ENCODE results near the gene ABCA13. TPM values are rescaled to one million over a fixed set of nuclear protein-coding genes. Genes with fewer than 3 reads are reported as not detected.

ABCA13 gene
- total RNA-seq, 1 experiment from 2014 or later, result 1.7 TPM

GRCh38 chr7:48259463-48260280 is 88.4 kb downstream of the ABCA13 start:
- intact Hi-C loops (cut with micrococcal nuclease; ENCODE audit: unreplicated experiment), result no loop called here
- POLR2A ChIA-PET, result no interaction called here
- no TSS peak for BruUV-seq (replicated peaks)

DNA sequence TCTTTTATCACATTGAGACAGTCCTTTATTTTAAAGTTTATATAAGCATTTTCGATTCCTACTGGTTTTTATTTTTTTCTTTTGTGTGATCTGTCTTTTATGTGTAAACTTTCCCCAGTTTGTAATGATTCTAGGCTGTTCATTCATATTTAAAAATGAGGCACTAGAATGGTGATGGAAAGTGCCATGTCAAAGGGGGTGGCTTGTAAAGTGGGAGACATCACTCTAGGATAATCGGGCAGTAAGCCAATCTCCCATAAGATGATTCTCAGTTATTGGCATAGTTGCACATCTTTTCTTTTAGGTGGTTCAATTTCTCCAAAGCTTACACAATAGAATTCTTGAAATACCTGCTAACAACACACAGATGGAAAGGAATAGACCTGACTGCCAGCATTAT is 90.4 kb downstream of the ABCA13 start:
- intact Hi-C loops (cut with micrococcal nuclease; ENCODE audit: unreplicated experiment) (no loop called here), in situ Hi-C loops (cut with HindIII; ENCODE audit: low pct_unique_long_range_greater_than_20kb, low sequenced_read_pairs) (no loop called here)
- CTCF ChIA-PET, result no interaction called here

More at GRCh38 chr7:48259463-48260280, 88.4 kb downstream of the ABCA13 start:
- Histone ChIP-seq H3K4me3 (ENCODE audit: low read depth in 2 of 2, low read length in 2 of 2) (no peak overlapping the region), H3K27me3 (ENCODE audit: control insufficient read depth, insufficient read depth, low read length) (no peaks in the 10 kb centered on the region), H3K9me3 (ENCODE audit: control insufficient read depth, insufficient read depth, low read depth, low read length) (no peaks in the 10 kb centered on the region), H3K4me1 (ENCODE audit: control insufficient read depth, insufficient read depth, low read length) (no peaks in the 10 kb centered on the region), H3K27ac (ENCODE audit: low read length) (no peak overlapping the region), H3K36me3 (ENCODE audit: control insufficient read depth, insufficient read depth, low read length) (no peaks in the 10 kb centered on the region)
- no peak for ATAC-seq
- CTCF ChIA-PET, result interaction anchor here (0.6 kb wide), 1 partner anchor 410 kb away, joined by 13 read pairs; no protein-coding TSS in a partner anchor
- DNase-seq (ENCODE audit: low read depth, low spot score), result no peak
- no peak for TF ChIP-seq TCF7L2 (IDR thresholded peaks at IDR 0.05; ENCODE audit: low read depth, low read length)
- no peak for TF ChIP-seq SIN3A (IDR thresholded peaks at IDR 0.05; ENCODE audit: borderline replicate concordance, insufficient read depth, low read depth, low read length)
- no peak for TF ChIP-seq POLR2AphosphoS5 (IDR thresholded peaks at IDR 0.05; ENCODE audit: low read depth, low read length)
- in situ Hi-C loops (cut with HindIII; ENCODE audit: low pct_unique_long_range_greater_than_20kb, low sequenced_read_pairs), result no loop called here

GRCh38 chr7:48262606-48263310 is 91.5 kb downstream of the ABCA13 start:
- Histone ChIP-seq H3K36me3 (ENCODE audit: control insufficient read depth, insufficient read depth, low read length) (no peaks in the 10 kb centered on the region), H3K27ac (ENCODE audit: low read length) (no peak overlapping the region), H3K27me3 (ENCODE audit: control insufficient read depth, insufficient read depth, low read length) (no peaks in the 10 kb centered on the region), H3K4me3 (ENCODE audit: low read depth in 2 of 2, low read length in 2 of 2) (no peak overlapping the region), H3K9me3 (ENCODE audit: control insufficient read depth, insufficient read depth, low read depth, low read length) (no peaks in the 10 kb centered on the region), H3K4me1 (ENCODE audit: control insufficient read depth, insufficient read depth, low read length) (no peaks in the 10 kb centered on the region)
- POLR2A ChIA-PET, result no interaction called here
- no TSS peak for BruUV-seq (replicated peaks)
- TF ChIP-seq REST (IDR thresholded peaks at IDR 0.05; ENCODE audit: insufficient read depth in 1 of 2, low read depth in 2 of 2, low read length in 1 of 2), result no peak
- TF ChIP-seq CTCF (IDR thresholded peaks at IDR 0.05), result no peak
- TF ChIP-seq TCF7L2 (IDR thresholded peaks at IDR 0.05; ENCODE audit: low read depth, low read length), result no peak
- no peak for TF ChIP-seq SIN3A (IDR thresholded peaks at IDR 0.05; ENCODE audit: borderline replicate concordance, insufficient read depth, low read depth, low read length)
- no peak for TF ChIP-seq POLR2AphosphoS5 (IDR thresholded peaks at IDR 0.05; ENCODE audit: low read depth, low read length)
- in situ Hi-C loops (cut with HindIII; ENCODE audit: low pct_unique_long_range_greater_than_20kb, low sequenced_read_pairs), result no loop called here
- intact Hi-C loops (cut with micrococcal nuclease; ENCODE audit: unreplicated experiment), result no loop called here
- DNase-seq (ENCODE audit: low read depth, low spot score) (no peak), ATAC-seq (no peak)
- CTCF ChIA-PET, result no interaction called here

More for the DNA sequence above, 90.4 kb downstream of the ABCA13 start:
- Histone ChIP-seq H3K36me3 (ENCODE audit: control insufficient read depth, insufficient read depth, low read length) (no peaks in the 10 kb centered on the region), H3K27ac (ENCODE audit: low read length) (no peak overlapping the region), H3K4me1 (ENCODE audit: control insufficient read depth, insufficient read depth, low read length) (no peaks in the 10 kb centered on the region), H3K27me3 (ENCODE audit: control insufficient read depth, insufficient read depth, low read length) (no peaks in the 10 kb centered on the region), H3K9me3 (ENCODE audit: control insufficient read depth, insufficient read depth, low read depth, low read length) (no peaks in the 10 kb centered on the region), H3K4me3 (ENCODE audit: low read depth in 2 of 2, low read length in 2 of 2) (no peak overlapping the region)
- ATAC-seq, result no peak
- no TSS peak for BruUV-seq (replicated peaks)
- DNase-seq (ENCODE audit: low read depth, low spot score), result no peak
- POLR2A ChIA-PET, result no interaction called here
- no peak for TF ChIP-seq POLR2AphosphoS5 (IDR thresholded peaks at IDR 0.05; ENCODE audit: low read depth, low read length)

Data from Panc1 (cell line).